Measurements from ENCODE around the gene SPINT2.

The SPINT2 gene

DNA sequence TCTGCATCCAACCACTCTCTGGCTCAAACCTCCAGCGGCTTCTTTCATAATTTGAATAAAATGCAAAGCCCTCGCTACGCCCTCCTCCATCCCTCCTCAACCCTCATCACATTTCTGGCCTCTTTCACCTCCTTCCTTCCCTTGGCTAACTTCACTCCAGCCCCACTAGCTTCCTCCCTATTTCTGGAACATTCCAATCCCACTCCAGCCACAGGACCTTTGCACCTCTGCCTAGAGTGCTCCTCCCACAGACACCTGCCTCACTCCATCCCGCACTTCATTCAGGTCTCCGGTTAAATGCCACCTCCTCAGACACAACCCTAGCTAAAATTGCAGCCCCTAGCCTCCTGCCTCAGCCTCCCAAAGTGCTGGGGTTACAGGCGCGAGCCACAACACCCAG lies 32.5 kb upstream of the SPINT2 start:
- H3K4me3 ChIP-seq: no peak overlapping the region
- H3K9ac ChIP-seq (ENCODE audit: insufficient read length): no peak overlapping the region
- TF ChIP-seq POLR2AphosphoS5 (IDR thresholded peaks at IDR 0.05; ENCODE audit: borderline replicate concordance, low read depth, low read length): no peak
- no peak for TF ChIP-seq EZH2 (IDR thresholded peaks at IDR 0.05)
- TF ChIP-seq FOXP2 (optimal IDR thresholded peaks at IDR 0.05; ENCODE audit: control extremely low read depth, extremely low read length, insufficient read depth): no peak
- H3K36me3 ChIP-seq (ENCODE audit: insufficient read depth, low read length): no peaks in the 10 kb centered on the region
- no peak overlapping the region for H3K27ac ChIP-seq
- H3K9me3 ChIP-seq (ENCODE audit: low read depth, low read length): no peaks in the 10 kb centered on the region
- DNase-seq (ENCODE audit: low read depth, low spot score): no peak

DNA sequence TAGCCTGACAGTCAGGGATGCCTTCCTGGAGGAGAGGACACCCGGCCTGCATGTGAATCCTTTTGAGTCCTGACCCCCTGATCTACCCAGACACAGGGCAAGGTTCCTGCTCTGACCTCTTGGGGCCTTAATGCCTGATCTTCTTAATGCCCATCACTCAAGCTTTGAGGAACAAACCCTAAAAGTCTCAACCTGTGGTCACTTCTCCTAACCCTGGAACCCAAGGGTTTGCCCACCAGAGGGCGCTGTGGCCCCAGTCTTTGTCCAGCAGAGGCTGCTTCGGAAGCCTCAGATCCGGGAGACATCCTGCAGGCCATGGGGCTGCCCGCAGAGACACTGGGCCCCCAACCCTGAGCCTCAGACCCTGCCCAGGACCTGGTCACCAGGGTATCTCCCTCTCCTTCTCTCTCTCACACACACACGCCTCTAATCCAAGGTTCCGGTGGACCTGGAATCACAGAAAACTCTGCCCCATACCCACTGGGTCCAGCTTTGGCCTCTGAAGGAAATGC lies 30.6 kb upstream of the SPINT2 start:
- Histone ChIP-seq H3K9ac (ENCODE audit: insufficient read length) (no peak overlapping the region), H3K36me3 (ENCODE audit: insufficient read depth, low read length) (no peaks in the 10 kb centered on the region), H3K9me3 (ENCODE audit: low read depth, low read length) (no peaks in the 10 kb centered on the region), H3K27ac (no peak overlapping the region), H3K4me3 (no peak overlapping the region)
- no peak for TF ChIP-seq POLR2AphosphoS5 (IDR thresholded peaks at IDR 0.05; ENCODE audit: borderline replicate concordance, low read depth, low read length)
- no peak for TF ChIP-seq FOXP2 (optimal IDR thresholded peaks at IDR 0.05; ENCODE audit: control extremely low read depth, extremely low read length, insufficient read depth)
- TF ChIP-seq EZH2 (IDR thresholded peaks at IDR 0.05): no peak
- DNase-seq (ENCODE audit: low read depth, low spot score): no peak

- H3K9ac ChIP-seq (ENCODE audit: insufficient read length): no peak overlapping the region
- no peaks in the 10 kb centered on the region for H3K36me3 ChIP-seq (ENCODE audit: insufficient read depth, low read length)
- DNase-seq (ENCODE audit: low read depth, low spot score): no peak
- H3K27ac ChIP-seq: no peak overlapping the region
- TF ChIP-seq FOXP2 (optimal IDR thresholded peaks at IDR 0.05; ENCODE audit: control extremely low read depth, extremely low read length, insufficient read depth) (no peak), EZH2 (IDR thresholded peaks at IDR 0.05) (no peak), POLR2AphosphoS5 (IDR thresholded peaks at IDR 0.05; ENCODE audit: borderline replicate concordance, low read depth, low read length) (no peak)
- no peaks in the 10 kb centered on the region for H3K9me3 ChIP-seq (ENCODE audit: low read depth, low read length)
- no peak overlapping the region for H3K4me3 ChIP-seq
Measured at GRCh38 chr19:38234615-38235014, 29.8 kb upstream of the SPINT2 start.

GRCh38 chr19:38239816-38240215 lies 24.6 kb upstream of the SPINT2 start:
- Histone ChIP-seq H3K9ac (ENCODE audit: insufficient read length) (no peak overlapping the region), H3K36me3 (ENCODE audit: insufficient read depth, low read length) (no peaks in the 10 kb centered on the region), H3K27ac (no peak overlapping the region), H3K4me3 (no peak overlapping the region), H3K9me3 (ENCODE audit: low read depth, low read length) (no peaks in the 10 kb centered on the region)
- TF ChIP-seq FOXP2 (optimal IDR thresholded peaks at IDR 0.05; ENCODE audit: control extremely low read depth, extremely low read length, insufficient read depth) (no peak), EZH2 (IDR thresholded peaks at IDR 0.05) (no peak), POLR2AphosphoS5 (IDR thresholded peaks at IDR 0.05; ENCODE audit: borderline replicate concordance, low read depth, low read length) (no peak)
- no peak for DNase-seq (ENCODE audit: low read depth, low spot score)

DNA sequence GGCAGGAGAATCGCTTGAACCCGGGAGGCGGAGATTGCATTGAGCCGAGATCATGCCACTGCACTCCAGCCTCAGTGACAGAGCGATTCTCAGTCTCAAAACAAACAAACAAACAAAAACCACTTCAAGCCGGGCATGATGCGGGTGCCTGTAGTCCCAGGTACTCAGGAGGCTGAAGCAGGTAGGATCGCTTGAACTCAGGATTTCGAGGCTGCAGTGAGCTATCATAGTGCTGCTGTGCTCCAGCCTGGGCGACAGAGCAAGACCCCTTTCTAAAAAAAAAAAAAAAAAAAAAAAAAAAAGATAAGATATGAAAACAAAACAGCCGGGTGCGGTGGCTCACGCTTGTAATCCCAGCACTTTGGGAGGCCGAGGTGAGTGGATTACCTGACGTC lies 21.1 kb upstream of the SPINT2 start:
- Histone ChIP-seq H3K4me3 (no peak overlapping the region; the same call in 1 of the 2 replicates), H3K9me3 (ENCODE audit: low read depth, low read length) (no peaks in the 10 kb centered on the region), H3K9ac (ENCODE audit: insufficient read length) (no peak overlapping the region), H3K36me3 (ENCODE audit: insufficient read depth, low read length) (no peaks in the 10 kb centered on the region), H3K27ac (no peak overlapping the region)
- no peak for DNase-seq (ENCODE audit: low read depth, low spot score)
- TF ChIP-seq EZH2 (IDR thresholded peaks at IDR 0.05) (no peak), POLR2AphosphoS5 (IDR thresholded peaks at IDR 0.05; ENCODE audit: borderline replicate concordance, low read depth, low read length) (no peak), FOXP2 (optimal IDR thresholded peaks at IDR 0.05; ENCODE audit: control extremely low read depth, extremely low read length, insufficient read depth) (no peak)

DNA sequence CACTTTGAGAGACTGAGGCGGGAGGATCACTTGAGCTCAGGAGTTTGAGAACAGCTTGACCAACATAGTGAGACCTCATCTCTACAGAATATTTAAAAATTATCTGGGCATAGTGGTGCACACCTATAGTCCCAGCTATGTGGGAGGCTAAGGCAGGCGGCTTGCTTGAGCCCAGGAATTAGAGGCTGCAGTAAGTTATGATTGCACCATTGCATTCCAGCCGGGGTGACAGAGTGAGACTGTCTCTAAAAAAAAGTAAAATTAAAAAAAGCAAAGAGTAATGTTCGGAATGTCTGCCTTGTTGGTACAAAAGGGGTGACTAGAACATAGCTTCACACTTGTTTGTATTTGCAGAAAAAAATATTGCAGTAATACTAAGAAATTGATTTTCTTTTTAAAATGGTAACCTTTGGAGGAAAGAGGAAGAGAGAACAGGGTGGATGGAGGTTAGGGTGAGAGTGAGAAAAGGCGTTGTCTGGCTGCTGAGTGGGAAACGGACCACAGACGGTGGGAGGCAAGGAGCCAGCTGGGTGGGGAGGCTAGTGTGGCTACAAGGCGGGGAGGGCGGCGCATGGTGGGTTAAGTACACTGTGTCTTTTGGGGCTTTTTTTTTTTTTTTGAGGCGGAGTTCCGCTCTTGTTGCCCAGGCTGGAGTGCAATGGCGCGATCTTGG lies 18.4 kb upstream of the SPINT2 start:
- H3K4me3 ChIP-seq: no peak overlapping the region

DNA sequence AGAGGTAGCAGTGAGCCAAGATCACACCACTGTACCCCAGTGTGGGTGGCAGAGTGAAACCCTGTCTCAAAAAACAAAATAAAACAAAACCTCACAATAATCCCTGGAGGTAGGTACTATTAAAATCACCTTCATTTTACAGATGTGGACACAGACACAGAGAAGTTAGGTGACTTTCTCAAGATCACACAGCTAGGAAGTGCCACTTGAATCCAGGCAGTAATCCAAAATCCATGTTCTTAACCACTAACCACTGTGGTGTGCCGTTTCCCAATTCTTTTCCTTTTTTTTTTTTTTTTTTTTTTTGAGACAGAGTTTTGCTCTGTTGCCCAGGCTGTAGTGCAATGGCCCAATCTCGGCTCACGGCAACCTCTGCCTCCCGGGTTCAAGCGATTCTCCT lies 17.2 kb upstream of the SPINT2 start:
- TF ChIP-seq POLR2AphosphoS5 (IDR thresholded peaks at IDR 0.05; ENCODE audit: borderline replicate concordance, low read depth, low read length): no peak
- TF ChIP-seq EZH2 (IDR thresholded peaks at IDR 0.05): no peak
- no peak for TF ChIP-seq FOXP2 (optimal IDR thresholded peaks at IDR 0.05; ENCODE audit: control extremely low read depth, extremely low read length, insufficient read depth)
- no peak for DNase-seq (ENCODE audit: low read depth, low spot score)
- Histone ChIP-seq H3K4me3 (no peak overlapping the region), H3K36me3 (ENCODE audit: insufficient read depth, low read length) (no peaks in the 10 kb centered on the region), H3K9me3 (ENCODE audit: low read depth, low read length) (no peaks in the 10 kb centered on the region), H3K9ac (ENCODE audit: insufficient read length) (no peak overlapping the region), H3K27ac (no peak overlapping the region)

More for the DNA sequence above, 18.4 kb upstream of the SPINT2 start:
- no peaks in the 10 kb centered on the region for H3K9me3 ChIP-seq (ENCODE audit: low read depth, low read length)
- no peak overlapping the region for H3K9ac ChIP-seq (ENCODE audit: insufficient read length)
- no peak overlapping the region for H3K27ac ChIP-seq
- no peaks in the 10 kb centered on the region for H3K36me3 ChIP-seq (ENCODE audit: insufficient read depth, low read length)
- DNase-seq (ENCODE audit: low read depth, low spot score): no peak
- TF ChIP-seq FOXP2 (optimal IDR thresholded peaks at IDR 0.05; ENCODE audit: control extremely low read depth, extremely low read length, insufficient read depth) (no peak), POLR2AphosphoS5 (IDR thresholded peaks at IDR 0.05; ENCODE audit: borderline replicate concordance, low read depth, low read length) (no peak), EZH2 (IDR thresholded peaks at IDR 0.05) (no peak)

DNA sequence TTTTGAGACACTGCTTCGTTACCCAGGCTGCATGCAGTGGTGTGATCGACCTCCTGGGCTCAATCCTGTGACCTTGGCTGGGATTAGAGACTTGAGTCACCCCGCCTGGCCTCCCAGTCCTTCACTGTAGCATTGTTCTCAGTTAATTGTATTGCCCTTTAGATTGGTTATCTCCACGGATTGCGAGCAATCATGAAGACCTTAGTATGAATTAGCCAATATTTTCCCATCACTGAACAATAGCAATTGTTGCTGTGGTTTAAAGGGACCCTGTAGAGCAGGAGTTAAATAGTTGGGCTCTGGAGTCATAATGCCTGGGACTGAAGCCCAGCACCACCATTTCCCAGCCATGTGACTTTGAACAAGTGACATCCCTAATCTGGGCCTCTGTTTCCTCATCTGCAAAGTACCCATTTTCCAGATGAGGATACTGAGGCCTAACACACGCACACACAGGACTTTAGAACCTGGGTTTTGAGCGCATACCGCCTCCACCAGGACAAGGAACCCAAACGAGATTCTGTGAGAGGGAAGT lies 16.6 kb upstream of the SPINT2 start:
- no peak for DNase-seq (ENCODE audit: low read depth, low spot score)
- no peaks in the 10 kb centered on the region for H3K36me3 ChIP-seq (ENCODE audit: insufficient read depth, low read length)
- H3K9me3 ChIP-seq (ENCODE audit: low read depth, low read length): no peaks in the 10 kb centered on the region
- TF ChIP-seq POLR2AphosphoS5 (IDR thresholded peaks at IDR 0.05; ENCODE audit: borderline replicate concordance, low read depth, low read length) (no peak), EZH2 (IDR thresholded peaks at IDR 0.05) (no peak)
- no peak overlapping the region for H3K4me3 ChIP-seq
- no peak overlapping the region for H3K27ac ChIP-seq
- H3K9ac ChIP-seq (ENCODE audit: insufficient read length): no peak overlapping the region

All from SK-N-MC (cell line).